BLaER1 (cell line): Measurements from ENCODE around the gene PNLIPRP2.

Source experiments
- H3K27ac ChIP-seq: shearing (Covaris generic); formaldehyde crosslinking; 2 replicates; pipeline ENCODE4 v1.8.1; 2022
- H3K27me3 ChIP-seq: shearing (Covaris generic); formaldehyde crosslinking; 2 replicates; pipeline ENCODE4 v1.8.1; 2022
- H3K36me3 ChIP-seq: shearing (Covaris generic); formaldehyde crosslinking; 2 replicates; pipeline ENCODE4 v1.8.1; 2022
- H3K4me1 ChIP-seq: shearing (Covaris generic); formaldehyde crosslinking; 2 replicates; pipeline ENCODE4 v1.8.1; 2022
- H3K4me2 ChIP-seq: shearing (Covaris generic); formaldehyde crosslinking; 2 replicates; pipeline ENCODE4 v1.8.1; 2022
- H3K4me3 ChIP-seq: shearing (Covaris generic); formaldehyde crosslinking; 2 replicates; pipeline ENCODE4 v1.8.1; 2022
- H3K9ac ChIP-seq: shearing (Covaris generic); formaldehyde crosslinking; 2 replicates; pipeline ENCODE4 v1.8.1; 2022
- H3K9me3 ChIP-seq: shearing (Covaris generic); formaldehyde crosslinking; 2 replicates; pipeline ENCODE4 v1.8.1; 2022
- H4K20me1 ChIP-seq: shearing (Covaris generic); formaldehyde crosslinking; 2 replicates; pipeline ENCODE4 v1.8.1; 2022
- Cebpa-rat ChIP-seq: shearing (Covaris generic); IDR thresholded peaks from 2 replicates; pipeline ENCODE4 v1.8.1; 2022

Gene PNLIPRP2

DNA sequence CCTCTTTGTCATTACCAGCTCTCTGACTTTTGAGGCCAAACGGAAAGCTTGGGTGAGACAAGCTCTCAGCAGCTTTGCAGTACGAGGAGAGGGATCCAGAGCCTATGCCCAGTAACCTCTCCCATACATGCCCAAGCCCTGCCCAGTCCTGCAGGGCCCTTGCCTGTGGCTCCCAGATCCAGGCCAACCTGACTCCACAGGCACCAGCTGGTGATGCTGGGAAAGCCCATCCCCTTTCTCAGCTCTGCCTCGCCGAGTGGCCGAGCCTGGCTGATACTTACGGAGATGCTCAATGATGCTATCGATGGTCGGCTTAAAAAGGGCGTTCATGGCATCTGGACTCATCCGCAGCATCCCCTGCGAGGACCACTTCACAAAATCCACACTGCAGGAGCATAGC is 55.4 kb downstream of the PNLIPRP2 start:
- Histone ChIP-seq H4K20me1 (no peaks in the 10 kb centered on the region), H3K4me2 (no peak overlapping the region), H3K36me3 (no peaks in the 10 kb centered on the region), H3K9ac (no peak overlapping the region), H3K9me3 (no peaks in the 10 kb centered on the region), H3K27ac (no peak overlapping the region), H3K4me3 (no peak overlapping the region), H3K4me1 (no peaks in the 10 kb centered on the region), H3K27me3 (no peaks in the 10 kb centered on the region)
- no peak for TF ChIP-seq Cebpa-rat

DNA sequence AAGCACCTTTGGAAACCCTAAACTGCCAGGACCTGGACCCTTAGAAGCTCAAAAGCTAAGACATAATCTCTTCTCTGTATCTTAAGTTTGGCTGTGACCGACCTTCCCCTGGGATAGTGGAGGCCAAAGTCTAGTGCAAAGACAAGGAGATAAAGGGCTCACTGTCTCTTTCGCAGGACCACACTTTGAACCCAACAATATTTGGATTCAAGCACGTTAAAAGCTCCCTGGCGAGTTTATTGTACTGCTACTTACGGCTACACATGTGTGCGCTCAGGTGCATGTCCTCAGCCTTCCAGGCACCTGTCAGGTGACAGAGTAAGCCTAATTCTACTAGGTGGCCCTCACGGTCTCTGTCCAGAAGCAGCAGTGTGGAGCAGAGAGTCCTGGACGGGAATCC is 55.9 kb downstream of the PNLIPRP2 start:
- no peak overlapping the region for H3K4me3 ChIP-seq

DNA sequence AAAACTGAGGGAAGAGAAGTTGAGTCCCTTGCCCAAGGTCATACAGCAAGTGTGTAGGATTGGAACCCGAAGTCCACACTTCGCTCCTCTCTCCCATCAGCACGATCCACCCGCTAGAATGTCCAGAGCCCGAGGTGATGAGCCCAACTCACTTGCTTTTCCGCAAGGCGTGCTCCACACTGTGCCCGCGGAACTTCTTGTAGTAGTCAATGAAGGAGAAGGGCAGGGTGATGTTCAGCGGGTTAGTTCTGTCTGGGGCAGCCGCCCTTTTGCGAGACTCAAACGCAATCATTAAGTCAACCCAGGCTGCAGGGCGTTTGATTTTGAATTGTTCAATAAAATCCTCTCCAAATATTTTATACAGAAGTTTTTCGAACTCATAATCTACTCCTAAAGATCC is 58.6 kb downstream of the PNLIPRP2 start:
- no peaks in the 10 kb centered on the region for H4K20me1 ChIP-seq
- H3K4me3 ChIP-seq, result no peak overlapping the region
- 0 out of 2 replicates have a peak, but pooled peaks cover 7% of the 10 kb centered on the region for H3K4me1 ChIP-seq
- H3K27ac ChIP-seq, result no peak overlapping the region
- H3K36me3 ChIP-seq, result no peaks in the 10 kb centered on the region
- H3K27me3 ChIP-seq, result no peaks in the 10 kb centered on the region
- no peaks in the 10 kb centered on the region for H3K9me3 ChIP-seq
- no peak overlapping the region for H3K4me2 ChIP-seq
- no peak for TF ChIP-seq Cebpa-rat
- H3K9ac ChIP-seq, result no peak overlapping the region

More for the DNA sequence above, 55.9 kb downstream of the PNLIPRP2 start:
- H3K4me1 ChIP-seq, result no peaks in the 10 kb centered on the region
- no peak for TF ChIP-seq Cebpa-rat
- no peak overlapping the region for H3K4me2 ChIP-seq
- H3K27ac ChIP-seq, result no peak overlapping the region
- no peaks in the 10 kb centered on the region for H3K27me3 ChIP-seq
- H4K20me1 ChIP-seq, result no peaks in the 10 kb centered on the region
- no peaks in the 10 kb centered on the region for H3K9me3 ChIP-seq
- no peak overlapping the region for H3K9ac ChIP-seq
- H3K36me3 ChIP-seq, result no peaks in the 10 kb centered on the region

DNA sequence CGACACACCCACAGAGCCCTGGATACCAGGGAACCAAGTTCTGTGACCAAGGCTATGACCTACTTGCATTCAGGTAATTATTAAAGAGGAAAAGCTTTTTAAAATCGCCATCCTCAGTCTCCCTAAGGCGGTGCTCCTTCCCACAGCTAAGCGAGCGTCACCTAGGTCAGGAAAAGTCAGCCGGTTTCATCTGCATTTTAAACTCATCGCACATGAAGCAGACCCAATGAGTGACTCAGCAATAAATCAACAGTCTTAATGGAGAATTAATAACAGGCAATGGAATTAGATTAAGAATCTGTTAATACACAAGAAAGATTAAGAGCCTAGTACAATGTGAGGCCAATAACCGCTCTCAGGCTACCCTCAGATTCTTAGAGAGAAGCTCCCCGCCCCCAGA is 62.4 kb downstream of the PNLIPRP2 start:
- no peak overlapping the region for H3K9ac ChIP-seq
- no peaks in the 10 kb centered on the region for H3K36me3 ChIP-seq
- no peak overlapping the region for H3K4me2 ChIP-seq
- no peak overlapping the region for H3K27ac ChIP-seq
- no peaks in the 10 kb centered on the region for H3K27me3 ChIP-seq
- no peak for TF ChIP-seq Cebpa-rat
- no peak overlapping the region for H3K4me3 ChIP-seq
- no peaks in the 10 kb centered on the region for H4K20me1 ChIP-seq
- no peaks in the 10 kb centered on the region for H3K9me3 ChIP-seq
- 0 out of 2 replicates have a peak, but pooled peaks cover 7% of the 10 kb centered on the region for H3K4me1 ChIP-seq

DNA sequence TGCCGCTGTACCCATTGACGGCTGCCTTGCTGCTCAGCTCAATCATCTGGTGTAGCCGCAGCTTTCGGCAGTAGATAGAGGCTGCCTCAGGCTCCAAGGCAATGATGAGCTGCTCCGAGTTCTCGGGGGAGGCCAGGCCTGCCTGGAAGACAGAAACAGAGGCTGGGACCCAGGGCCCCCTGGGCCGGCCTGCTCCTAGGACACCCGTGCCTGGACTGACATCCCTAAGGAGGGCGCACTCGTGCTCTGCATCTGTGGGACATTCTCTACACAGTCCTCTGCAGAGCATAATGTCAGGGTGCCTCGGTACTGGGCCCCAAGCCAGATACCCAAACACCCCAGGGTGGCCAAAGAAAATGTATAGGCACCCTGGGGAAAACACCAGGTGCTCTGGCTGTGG is 63.1 kb downstream of the PNLIPRP2 start:
- no peaks in the 10 kb centered on the region for H3K27me3 ChIP-seq
- H3K36me3 ChIP-seq, result no peaks in the 10 kb centered on the region
- TF ChIP-seq Cebpa-rat, result no peak
- no peak overlapping the region for H3K4me3 ChIP-seq
- no peaks in the 10 kb centered on the region for H3K9me3 ChIP-seq
- H3K9ac ChIP-seq, result no peak overlapping the region
- no peak overlapping the region for H3K27ac ChIP-seq
- H3K4me2 ChIP-seq, result no peak overlapping the region
- 0 out of 2 replicates have a peak, but pooled peaks cover 7% of the 10 kb centered on the region for H3K4me1 ChIP-seq
- H4K20me1 ChIP-seq, result no peaks in the 10 kb centered on the region

DNA sequence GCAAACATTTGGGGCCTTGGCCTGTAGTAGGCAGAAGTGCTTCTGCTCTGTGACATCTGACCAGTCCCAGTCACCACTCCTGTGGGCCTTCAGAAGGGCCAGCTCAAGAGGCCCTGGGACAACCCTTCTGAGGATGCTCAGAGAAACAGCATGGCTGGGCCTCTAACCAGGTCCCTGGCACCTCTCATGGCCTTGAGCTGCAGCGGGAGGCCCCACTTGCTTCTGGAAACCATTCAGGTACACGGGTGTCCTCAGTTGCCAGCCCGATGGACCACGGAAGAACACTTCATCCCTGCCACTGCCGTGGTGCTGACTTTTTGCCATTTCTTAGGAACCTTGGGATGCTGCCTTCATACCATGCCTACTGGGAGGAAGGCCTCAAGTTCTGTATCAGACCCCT is 64.0 kb downstream of the PNLIPRP2 start:
- Histone ChIP-seq H3K27me3 (no peaks in the 10 kb centered on the region), H3K9ac (no peak overlapping the region), H4K20me1 (no peaks in the 10 kb centered on the region), H3K36me3 (no peaks in the 10 kb centered on the region), H3K4me3 (no peak overlapping the region), H3K4me2 (no peak overlapping the region), H3K4me1 (0 out of 2 replicates have a peak, but pooled peaks cover 7% of the 10 kb centered on the region), H3K9me3 (no peaks in the 10 kb centered on the region), H3K27ac (no peak overlapping the region)
- no peak for TF ChIP-seq Cebpa-rat

DNA sequence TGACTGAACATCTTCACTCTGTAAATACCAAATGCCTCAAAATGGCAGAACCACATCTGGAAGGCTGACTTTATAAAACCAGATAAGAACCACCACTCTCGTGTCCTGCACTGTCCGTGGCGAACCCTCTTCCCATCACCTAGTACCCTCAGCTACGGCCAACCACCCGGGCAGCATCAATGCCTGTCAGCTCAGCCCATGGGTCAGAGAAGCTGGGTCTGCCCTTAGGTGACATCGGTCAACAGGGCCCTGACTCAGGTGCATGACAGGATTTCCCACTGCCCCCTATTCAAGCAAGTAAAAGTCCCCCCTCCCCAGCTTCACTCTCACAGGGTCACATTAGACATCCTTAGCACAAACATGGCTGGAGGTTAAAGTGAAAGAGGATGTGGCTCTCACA is 65.1 kb downstream of the PNLIPRP2 start:
- no peak overlapping the region for H3K27ac ChIP-seq
- no peak overlapping the region for H3K4me2 ChIP-seq
- peaks cover 14% of the 10 kb centered on the region for H3K4me1 ChIP-seq
- no peaks in the 10 kb centered on the region for H3K36me3 ChIP-seq
- no peaks in the 10 kb centered on the region for H4K20me1 ChIP-seq
- H3K27me3 ChIP-seq, result no peaks in the 10 kb centered on the region
- TF ChIP-seq Cebpa-rat, result no peak
- no peak overlapping the region for H3K4me3 ChIP-seq
- no peaks in the 10 kb centered on the region for H3K9me3 ChIP-seq
- no peak overlapping the region for H3K9ac ChIP-seq

DNA sequence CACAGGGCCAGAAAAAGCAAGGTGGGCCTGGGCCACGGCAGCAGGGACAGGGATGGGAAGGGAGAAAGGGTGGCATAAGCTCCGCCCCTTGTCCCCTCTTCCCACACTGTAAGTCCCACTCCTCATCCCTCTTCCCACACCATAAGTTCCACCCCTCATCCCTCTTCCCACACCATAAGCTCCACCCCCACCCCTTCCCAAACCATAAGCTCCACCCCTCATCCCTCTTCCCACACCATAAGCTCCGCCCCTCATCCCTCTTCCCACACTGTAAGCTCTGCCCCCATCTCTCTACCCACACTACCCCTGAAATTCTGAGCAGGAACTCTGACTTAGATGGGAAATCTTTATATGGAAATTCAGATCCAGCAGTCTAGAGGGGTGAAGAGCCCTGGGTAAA is 65.9 kb downstream of the PNLIPRP2 start:
- H4K20me1 ChIP-seq, result no peaks in the 10 kb centered on the region
- H3K9ac ChIP-seq, result no peak overlapping the region
- TF ChIP-seq Cebpa-rat, result no peak
- H3K4me3 ChIP-seq, result no peak overlapping the region
- no peaks in the 10 kb centered on the region for H3K27me3 ChIP-seq
- no peaks in the 10 kb centered on the region for H3K36me3 ChIP-seq
- no peak overlapping the region for H3K27ac ChIP-seq
- no peak overlapping the region for H3K4me2 ChIP-seq
- H3K9me3 ChIP-seq, result no peaks in the 10 kb centered on the region
- H3K4me1 ChIP-seq, result peaks cover 22% of the 10 kb centered on the region

DNA sequence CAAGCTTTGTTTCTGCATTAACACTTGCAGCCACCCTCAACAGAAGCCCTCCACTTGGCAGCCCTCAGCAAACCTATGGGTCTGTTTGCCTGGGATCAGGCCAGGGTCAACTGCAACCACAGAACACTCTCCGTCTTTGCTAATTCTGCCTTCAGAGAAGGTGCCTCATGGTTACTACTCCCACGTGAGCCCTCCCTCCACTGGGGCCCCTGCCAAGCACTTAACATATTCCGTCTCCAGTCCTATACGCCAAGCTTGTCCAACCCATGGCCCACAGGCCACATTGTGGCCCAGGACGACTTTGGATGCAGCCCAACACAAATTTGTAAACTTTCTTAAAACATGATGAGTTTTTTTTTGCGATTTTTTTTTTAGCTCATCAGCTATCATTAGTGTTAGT is 66.9 kb downstream of the PNLIPRP2 start:
- Histone ChIP-seq H3K27ac (no peak overlapping the region), H3K4me2 (no peak overlapping the region), H3K9ac (no peak overlapping the region), H3K9me3 (no peaks in the 10 kb centered on the region), H3K36me3 (no peaks in the 10 kb centered on the region), H3K4me1 (peaks cover 19% of the 10 kb centered on the region), H4K20me1 (no peaks in the 10 kb centered on the region), H3K4me3 (no peak overlapping the region), H3K27me3 (no peaks in the 10 kb centered on the region)
- no peak for TF ChIP-seq Cebpa-rat

DNA sequence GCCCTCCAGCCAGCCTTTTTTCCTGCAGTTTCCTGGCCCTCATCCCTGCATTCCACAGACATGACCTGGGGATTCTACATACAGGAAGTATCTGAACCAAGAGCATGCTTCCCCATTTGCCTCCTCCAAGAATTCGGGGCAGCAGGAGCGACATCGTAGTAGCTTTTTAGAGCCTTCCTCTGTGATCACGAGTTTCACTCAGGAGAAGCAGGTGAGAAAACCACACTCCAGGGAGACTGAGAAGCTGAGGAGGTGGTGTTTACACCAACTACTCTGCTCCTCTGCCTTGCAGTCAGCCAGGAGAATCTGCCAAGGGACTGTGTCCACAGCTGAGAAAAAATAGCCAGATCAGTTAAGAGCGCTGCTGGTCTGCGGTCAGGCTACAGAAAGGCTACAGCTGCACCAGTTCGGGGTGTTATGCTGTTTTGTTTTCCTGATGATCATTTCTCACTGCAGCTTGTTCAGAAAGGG is 67.5 kb downstream of the PNLIPRP2 start:
- no peak for TF ChIP-seq Cebpa-rat
- no peak overlapping the region for H3K9ac ChIP-seq
- H3K9me3 ChIP-seq, result no peaks in the 10 kb centered on the region
- no peak overlapping the region for H3K4me3 ChIP-seq
- no peak overlapping the region for H3K27ac ChIP-seq
- no peaks in the 10 kb centered on the region for H4K20me1 ChIP-seq
- peaks cover 16% of the 10 kb centered on the region for H3K4me1 ChIP-seq
- H3K36me3 ChIP-seq, result no peaks in the 10 kb centered on the region
- H3K27me3 ChIP-seq, result no peaks in the 10 kb centered on the region
- no peak overlapping the region for H3K4me2 ChIP-seq
